Natural killer cell (primary cell): ENCODE data around the gene SPEF2. TPM values are rescaled to one million over a fixed set of nuclear protein-coding genes. Genes with fewer than 3 reads are reported as not detected.
A peak's percentile ranks its signal among the peaks of the same experiment; 100 is the strongest.

Source experiments
- ATAC-seq, 3 donors: fragments of 150-1000 bp in 2 of 3; fragments of 200-7000 bp in 1 of 3; cut with Tn5 transposase; 1 replicate in 1 of 3; 2 replicates in 2 of 3; pipeline ENCODE4 v1.10.0; 2021; ENCODE audit warnings: mild to moderate bottlenecking in 2 of 3, moderate library complexity in 2 of 3
- DNase-seq, 2 donors: peaks; one replicate each; pipeline versions ENCODE4 v3.0.0 to v3.0.0-alpha.2; 2013 to 2021; ENCODE audit warnings: mixed read lengths in 1 of 2
- H3K27ac ChIP-seq: one replicate; pipeline ENCODE4 v1.5.1; 2013; ENCODE audit warnings: mild to moderate bottlenecking, low read length
- H3K27me3 ChIP-seq: one replicate; pipeline ENCODE4 v1.6.1; 2013; ENCODE audit warnings: low read length; ENCODE audit not compliant: control insufficient read depth, insufficient read depth
- H3K36me3 ChIP-seq: one replicate; pipeline ENCODE4 v1.6.1; 2013; ENCODE audit warnings: low read length; ENCODE audit not compliant: control insufficient read depth, insufficient read depth
- H3K4me1 ChIP-seq: one replicate; pipeline ENCODE4 v1.6.1; 2013; ENCODE audit warnings: low read length; ENCODE audit not compliant: control insufficient read depth, insufficient read depth
- H3K4me3 ChIP-seq: one replicate; pipeline ENCODE4 v1.5.1; 2013; ENCODE audit warnings: low read length
- H3K9me3 ChIP-seq: one replicate; pipeline ENCODE4 v1.6.1; 2013; ENCODE audit warnings: low read length; ENCODE audit not compliant: control insufficient read depth, insufficient read depth
- H3K27ac Mint-ChIP-seq, 2 donors: one replicate each; pipeline ENCODE4 v1.8.0; 2022; ENCODE audit warnings: mild to moderate bottlenecking in 2 of 2, mixed read lengths in 2 of 2, moderate library complexity in 1 of 2
- H3K27me3 Mint-ChIP-seq, 2 donors: one replicate each; pipeline ENCODE4 v1.8.0; 2022; ENCODE audit warnings: low read depth in 2 of 2, mixed read lengths in 2 of 2
- H3K36me3 Mint-ChIP-seq: one replicate; pipeline ENCODE4 v1.8.0; 2022; ENCODE audit warnings: mixed read lengths
- H3K4me1 Mint-ChIP-seq, 2 donors: one replicate each; pipeline ENCODE4 v1.8.0; 2022; ENCODE audit warnings: mixed read lengths in 2 of 2
- H3K4me3 Mint-ChIP-seq: one replicate; pipeline ENCODE4 v1.8.0; 2022; ENCODE audit warnings: mild to moderate bottlenecking, moderate library complexity, mixed read lengths
- H3K9me3 Mint-ChIP-seq, 2 donors: one replicate each; pipeline ENCODE4 v1.8.0; 2022; ENCODE audit warnings: mixed read lengths in 2 of 2
- WGBS: methylation state at CpG from one replicate; pipeline ENCODE4 v1.1.7; 2013; ENCODE audit warnings: missing lambda C conversion rate; ENCODE audit not compliant: insufficient coverage; 5-methylcytosine and 5-hydroxymethylcytosine counted together
- intact Hi-C: fragments of 100-400 bp; cut with micrococcal nuclease; formaldehyde crosslinking; loops from one replicate; pipeline ENCODE4 v1.14.2; 2022
- total RNA-seq, 4 donors: library from RNA; stranded (reverse); fragments of 120-200 nt in 1 of 4; gene quantifications; one replicate each; pipeline versions ENCODE4 v1.2.3 to v1.2.4, GENCODE V29; 2013 to 2022
- TF ChIP-seq, protein P1 (sequence below): fragments of 200-600 bp; IDR thresholded peaks from one replicate; pipeline ENCODE4 v1.8.0; 2022; ENCODE audit warnings: antibody characterized with exemption

SPEF2 gene
- total RNA-seq, 3 donors from 2014 or later (not counting 1 experiment from before 2014, with no cell fraction given): 6.2 to 13.1 (median 8.5) TPM

DNA sequence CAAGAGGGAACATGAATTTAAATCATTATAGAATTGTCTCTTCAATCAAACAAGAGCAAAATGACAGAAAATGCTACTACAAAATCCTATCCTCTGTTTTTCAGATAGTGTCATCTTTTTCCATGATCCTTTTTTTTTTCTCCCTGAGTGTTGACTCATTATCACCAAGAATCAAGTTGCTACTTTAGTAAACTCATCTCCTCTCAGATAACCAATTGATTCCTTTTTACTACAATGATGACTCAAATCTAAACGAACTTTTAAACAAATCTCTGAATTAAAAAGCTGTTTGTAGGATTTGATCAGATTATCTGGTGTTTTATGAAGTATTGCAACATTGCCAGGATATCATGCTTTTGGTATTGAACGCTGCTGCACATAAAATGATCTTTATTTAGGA is 215.1 kb downstream of the SPEF2 start:
- no peak overlapping the region for H3K4me3 ChIP-seq
- ATAC-seq (no peak), DNase-seq (no peak)
- H3K27me3 ChIP-seq: no peaks in the 10 kb centered on the region
- H3K36me3 Mint-ChIP-seq: no peaks in the 10 kb centered on the region
- no peak overlapping the region for H3K27ac Mint-ChIP-seq
- H3K9me3 ChIP-seq: no peaks in the 10 kb centered on the region
- H3K4me1 ChIP-seq: peaks cover 5% of the 10 kb centered on the region
- TF ChIP-seq, protein P1, sequence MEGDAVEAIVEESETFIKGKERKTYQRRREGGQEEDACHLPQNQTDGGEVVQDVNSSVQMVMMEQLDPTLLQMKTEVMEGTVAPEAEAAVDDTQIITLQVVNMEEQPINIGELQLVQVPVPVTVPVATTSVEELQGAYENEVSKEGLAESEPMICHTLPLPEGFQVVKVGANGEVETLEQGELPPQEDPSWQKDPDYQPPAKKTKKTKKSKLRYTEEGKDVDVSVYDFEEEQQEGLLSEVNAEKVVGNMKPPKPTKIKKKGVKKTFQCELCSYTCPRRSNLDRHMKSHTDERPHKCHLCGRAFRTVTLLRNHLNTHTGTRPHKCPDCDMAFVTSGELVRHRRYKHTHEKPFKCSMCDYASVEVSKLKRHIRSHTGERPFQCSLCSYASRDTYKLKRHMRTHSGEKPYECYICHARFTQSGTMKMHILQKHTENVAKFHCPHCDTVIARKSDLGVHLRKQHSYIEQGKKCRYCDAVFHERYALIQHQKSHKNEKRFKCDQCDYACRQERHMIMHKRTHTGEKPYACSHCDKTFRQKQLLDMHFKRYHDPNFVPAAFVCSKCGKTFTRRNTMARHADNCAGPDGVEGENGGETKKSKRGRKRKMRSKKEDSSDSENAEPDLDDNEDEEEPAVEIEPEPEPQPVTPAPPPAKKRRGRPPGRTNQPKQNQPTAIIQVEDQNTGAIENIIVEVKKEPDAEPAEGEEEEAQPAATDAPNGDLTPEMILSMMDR: no peak
- no peak overlapping the region for H3K27ac ChIP-seq
- H3K27me3 Mint-ChIP-seq: no peaks in the 10 kb centered on the region
- no peaks in the 10 kb centered on the region for H3K9me3 Mint-ChIP-seq
- peaks cover 14 to 20% of the 10 kb centered on the region in 2 donors for H3K4me1 Mint-ChIP-seq
- H3K36me3 ChIP-seq: no peaks in the 10 kb centered on the region
- no peak overlapping the region for H3K4me3 Mint-ChIP-seq
- intact Hi-C loops: no loop called here
- WGBS: 100% methylated on average over 1 of the region's 2 CpGs

DNA sequence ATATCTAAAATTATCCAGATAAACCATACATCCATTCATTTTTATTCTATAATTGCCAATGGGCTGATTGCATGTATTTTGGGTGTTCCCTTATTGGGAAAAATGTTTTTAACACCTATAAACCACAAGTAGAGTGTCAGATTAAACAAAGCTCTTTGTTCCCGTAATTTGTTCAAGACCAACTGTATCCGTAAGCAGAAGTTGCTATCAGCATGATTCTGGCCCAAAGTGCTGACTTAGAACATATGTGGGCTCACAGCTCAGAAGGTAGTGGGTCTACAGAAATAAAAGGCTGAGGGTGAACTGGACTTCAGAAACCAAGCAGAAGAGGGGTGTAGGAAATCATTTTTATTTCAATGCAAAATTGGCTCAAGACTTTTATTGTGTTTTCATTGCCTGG is 215.6 kb downstream of the SPEF2 start:
- Histone ChIP-seq H3K36me3 (no peaks in the 10 kb centered on the region), H3K27me3 (no peaks in the 10 kb centered on the region), H3K27ac (peak overlapping the region; percentile 42), H3K9me3 (no peaks in the 10 kb centered on the region), H3K4me1 (peaks cover 5% of the 10 kb centered on the region), H3K4me3 (no peak overlapping the region)
- peak in 1 of 2 donors; percentile 35 for DNase-seq
- Mint-ChIP-seq H3K36me3 (no peaks in the 10 kb centered on the region), H3K4me1 (peaks cover 14 to 20% of the 10 kb centered on the region in 2 donors), H3K9me3 (no peaks in the 10 kb centered on the region), H3K4me3 (no peak overlapping the region), H3K27ac (no peak overlapping the region), H3K27me3 (no peaks in the 10 kb centered on the region)
- TF ChIP-seq, protein P1: no peak
- WGBS: 53% methylated on average over 2 of the region's 2 CpGs
- intact Hi-C loops: no loop called here
- no peak for ATAC-seq

DNA sequence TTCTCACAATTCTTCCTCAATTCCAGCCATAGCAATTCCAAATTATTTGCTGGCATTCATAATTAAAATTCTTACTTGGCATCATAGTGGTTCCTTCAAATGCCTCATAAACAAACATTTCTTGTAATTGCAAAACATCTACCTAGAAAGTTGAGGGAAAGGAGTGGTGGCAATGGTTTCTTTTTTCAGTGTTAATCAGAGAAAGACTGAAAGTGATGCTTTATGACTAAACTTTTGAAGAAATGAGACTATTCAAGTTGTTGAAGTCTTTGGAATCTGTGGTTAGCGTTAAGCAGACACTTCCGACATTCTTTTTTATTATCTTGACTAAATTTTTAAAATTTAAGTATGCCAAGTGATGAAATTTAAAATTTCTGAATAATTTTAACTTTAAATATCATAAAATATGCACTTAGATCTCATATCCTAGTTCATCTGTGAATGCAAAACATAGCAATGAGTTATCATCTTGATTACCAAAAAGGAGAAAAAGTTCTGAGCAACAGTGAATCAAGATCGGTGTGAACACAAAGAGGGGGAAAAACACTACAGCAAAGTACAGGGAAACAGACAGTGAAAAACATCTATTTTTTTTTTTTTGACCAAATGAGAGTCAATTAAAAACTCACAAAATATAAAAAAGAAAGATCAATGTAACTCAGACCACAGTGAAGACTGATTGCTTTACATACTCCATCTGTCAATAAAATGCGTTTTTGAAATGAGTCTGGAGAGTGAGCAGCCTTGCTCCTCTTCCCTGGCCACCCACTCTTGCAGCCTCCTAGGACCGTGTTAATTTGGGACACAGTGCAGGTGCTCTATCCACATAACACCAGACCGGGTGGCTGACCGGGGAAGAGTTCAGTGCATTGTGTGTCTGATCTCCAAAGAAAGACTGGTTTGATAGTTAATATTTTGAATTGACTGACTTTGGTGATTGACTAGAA is 218.4 kb downstream of the SPEF2 start:
- DNase-seq (no peak), ATAC-seq (no peak)
- no peaks in the 10 kb centered on the region for H3K36me3 Mint-ChIP-seq
- Histone ChIP-seq H3K9me3 (no peaks in the 10 kb centered on the region), H3K36me3 (no peaks in the 10 kb centered on the region), H3K27me3 (no peaks in the 10 kb centered on the region), H3K4me3 (no peak overlapping the region), H3K27ac (no peak overlapping the region), H3K4me1 (peaks cover 5% of the 10 kb centered on the region)
- TF ChIP-seq, protein P1: no peak
- intact Hi-C loops: no loop called here
- H3K9me3 Mint-ChIP-seq: no peaks in the 10 kb centered on the region
- no peaks in the 10 kb centered on the region for H3K27me3 Mint-ChIP-seq
- WGBS: 84% methylated on average over 5 of the region's 7 CpGs
- H3K4me3 Mint-ChIP-seq: no peak overlapping the region
- no peak overlapping the region for H3K27ac Mint-ChIP-seq
- peaks cover 14 to 16% of the 10 kb centered on the region in 2 donors for H3K4me1 Mint-ChIP-seq
